Transverse colon (tissue), 3 donors: ENCODE results near the gene TBCD.

ENCODE experiments used
- CTCF ChIP-seq, 5 experiments: fragments of 200-600 bp in 3 of 5; fragments of 450-650 bp in 2 of 5; sonication (generic) in 3 of 5; IDR thresholded peaks; 1 replicate in 2 of 5; 2 replicates in 3 of 5; pipeline ENCODE4 v1.5.1; 2016 to 2017; ENCODE audit warnings: antibody characterized with exemption in 5 of 5, inconsistent platforms in 3 of 5, mild to moderate bottlenecking in 2 of 5, moderate library complexity in 1 of 5
- EP300 ChIP-seq: sonication (generic); formaldehyde crosslinking; IDR thresholded peaks from one replicate; pipeline ENCODE4 v1.6.1; 2017; ENCODE audit warnings: antibody characterized with exemption, low read depth
- POLR2A ChIP-seq: fragments of 450-650 bp; IDR thresholded peaks from one replicate; pipeline ENCODE4 v1.6.1; 2016; ENCODE audit warnings: antibody characterized with exemption, mild to moderate bottlenecking, moderate library complexity

GRCh38 chr17:82871056-82871775 is 119.4 kb downstream of the TBCD start:
- TF ChIP-seq CTCF (IDR thresholded peaks at IDR 0.05) (no peak), EP300 (no peak), POLR2A (no peak)
